Measurements from ENCODE around the gene MT1HL1.
"Not testable (repeated sequence)": the region's sequence is repeated elsewhere in the genome, so short reads cannot be mapped to it uniquely, and the experiment has no call there.

DNA sequence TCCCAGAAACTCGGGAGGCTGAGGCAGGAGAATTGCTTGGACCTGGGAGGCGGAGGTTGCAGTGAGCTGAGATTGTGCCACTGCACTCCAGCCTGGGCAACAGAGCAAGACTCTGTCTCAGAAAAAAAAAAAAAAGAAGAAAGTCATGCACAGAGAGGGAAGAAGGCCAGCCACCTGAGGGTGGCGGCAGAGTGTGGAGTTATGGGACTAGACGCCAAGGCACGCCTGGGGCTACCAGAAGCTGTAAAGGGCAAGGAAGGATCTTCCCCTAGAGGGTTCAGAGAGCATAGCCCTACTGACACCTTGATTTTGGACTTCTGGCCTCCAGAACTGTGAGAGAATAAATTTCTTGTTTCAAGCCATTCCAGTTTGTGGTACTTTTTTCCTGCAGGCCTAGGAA is 30.2 kb downstream of the MT1HL1 start:
- TF ChIP-seq, protein P1, sequence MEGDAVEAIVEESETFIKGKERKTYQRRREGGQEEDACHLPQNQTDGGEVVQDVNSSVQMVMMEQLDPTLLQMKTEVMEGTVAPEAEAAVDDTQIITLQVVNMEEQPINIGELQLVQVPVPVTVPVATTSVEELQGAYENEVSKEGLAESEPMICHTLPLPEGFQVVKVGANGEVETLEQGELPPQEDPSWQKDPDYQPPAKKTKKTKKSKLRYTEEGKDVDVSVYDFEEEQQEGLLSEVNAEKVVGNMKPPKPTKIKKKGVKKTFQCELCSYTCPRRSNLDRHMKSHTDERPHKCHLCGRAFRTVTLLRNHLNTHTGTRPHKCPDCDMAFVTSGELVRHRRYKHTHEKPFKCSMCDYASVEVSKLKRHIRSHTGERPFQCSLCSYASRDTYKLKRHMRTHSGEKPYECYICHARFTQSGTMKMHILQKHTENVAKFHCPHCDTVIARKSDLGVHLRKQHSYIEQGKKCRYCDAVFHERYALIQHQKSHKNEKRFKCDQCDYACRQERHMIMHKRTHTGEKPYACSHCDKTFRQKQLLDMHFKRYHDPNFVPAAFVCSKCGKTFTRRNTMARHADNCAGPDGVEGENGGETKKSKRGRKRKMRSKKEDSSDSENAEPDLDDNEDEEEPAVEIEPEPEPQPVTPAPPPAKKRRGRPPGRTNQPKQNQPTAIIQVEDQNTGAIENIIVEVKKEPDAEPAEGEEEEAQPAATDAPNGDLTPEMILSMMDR (IDR thresholded peaks at IDR 0.05 in 2 of 3, conservative IDR thresholded peaks at IDR 0.05 in 1 of 3; ENCODE audit: borderline replicate concordance in 1 of 3, insufficient read depth in 1 of 3, low read depth in 2 of 3, low read length in 2 of 3) = peak; percentile 6 to 25 (median 20); a peak in 3 of 6 replicates
- TF ChIP-seq YY1 (IDR thresholded peaks at IDR 0.05; ENCODE audit: extremely low read depth, insufficient replicate concordance, low read depth, low read length); CBX3 (IDR thresholded peaks at IDR 0.05; ENCODE audit: low read depth); SP1 (IDR thresholded peaks at IDR 0.05; ENCODE audit: low read depth); EZH2 (IDR thresholded peaks at IDR 0.05); CEBPB (IDR thresholded peaks at IDR 0.05; ENCODE audit: low read depth); POLR2A (IDR thresholded peaks at IDR 0.05; ENCODE audit: borderline replicate concordance, extremely low read depth, insufficient read depth, insufficient read length); EZH2phosphoT487 (IDR thresholded peaks at IDR 0.05; ENCODE audit: borderline replicate concordance); EGR1 (IDR thresholded peaks at IDR 0.05; ENCODE audit: low read depth): not testable (repeated sequence)
- TF ChIP-seq, protein P2, sequence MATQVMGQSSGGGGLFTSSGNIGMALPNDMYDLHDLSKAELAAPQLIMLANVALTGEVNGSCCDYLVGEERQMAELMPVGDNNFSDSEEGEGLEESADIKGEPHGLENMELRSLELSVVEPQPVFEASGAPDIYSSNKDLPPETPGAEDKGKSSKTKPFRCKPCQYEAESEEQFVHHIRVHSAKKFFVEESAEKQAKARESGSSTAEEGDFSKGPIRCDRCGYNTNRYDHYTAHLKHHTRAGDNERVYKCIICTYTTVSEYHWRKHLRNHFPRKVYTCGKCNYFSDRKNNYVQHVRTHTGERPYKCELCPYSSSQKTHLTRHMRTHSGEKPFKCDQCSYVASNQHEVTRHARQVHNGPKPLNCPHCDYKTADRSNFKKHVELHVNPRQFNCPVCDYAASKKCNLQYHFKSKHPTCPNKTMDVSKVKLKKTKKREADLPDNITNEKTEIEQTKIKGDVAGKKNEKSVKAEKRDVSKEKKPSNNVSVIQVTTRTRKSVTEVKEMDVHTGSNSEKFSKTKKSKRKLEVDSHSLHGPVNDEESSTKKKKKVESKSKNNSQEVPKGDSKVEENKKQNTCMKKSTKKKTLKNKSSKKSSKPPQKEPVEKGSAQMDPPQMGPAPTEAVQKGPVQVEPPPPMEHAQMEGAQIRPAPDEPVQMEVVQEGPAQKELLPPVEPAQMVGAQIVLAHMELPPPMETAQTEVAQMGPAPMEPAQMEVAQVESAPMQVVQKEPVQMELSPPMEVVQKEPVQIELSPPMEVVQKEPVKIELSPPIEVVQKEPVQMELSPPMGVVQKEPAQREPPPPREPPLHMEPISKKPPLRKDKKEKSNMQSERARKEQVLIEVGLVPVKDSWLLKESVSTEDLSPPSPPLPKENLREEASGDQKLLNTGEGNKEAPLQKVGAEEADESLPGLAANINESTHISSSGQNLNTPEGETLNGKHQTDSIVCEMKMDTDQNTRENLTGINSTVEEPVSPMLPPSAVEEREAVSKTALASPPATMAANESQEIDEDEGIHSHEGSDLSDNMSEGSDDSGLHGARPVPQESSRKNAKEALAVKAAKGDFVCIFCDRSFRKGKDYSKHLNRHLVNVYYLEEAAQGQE (IDR thresholded peaks at IDR 0.05; ENCODE audit: low read depth) = not testable (repeated sequence)
- TF ChIP-seq, protein P3, sequence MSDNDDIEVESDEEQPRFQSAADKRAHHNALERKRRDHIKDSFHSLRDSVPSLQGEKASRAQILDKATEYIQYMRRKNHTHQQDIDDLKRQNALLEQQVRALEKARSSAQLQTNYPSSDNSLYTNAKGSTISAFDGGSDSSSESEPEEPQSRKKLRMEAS (IDR thresholded peaks at IDR 0.05) = not testable (repeated sequence)
